ENCODE data around the gene CETP. TPM values are rescaled to one million over a fixed set of nuclear protein-coding genes. Genes with fewer than 3 reads are reported as not detected.

The CETP gene
- total and polyA plus RNA-seq, 4 donors: 3.3 to 24.0 (median 6.3) TPM

GRCh38 chr16:56971768-56972043 is 10.0 kb downstream of the CETP start:
- Histone ChIP-seq H3K4me3 (ENCODE audit: low read depth in 1 of 3, low read length in 3 of 3) (no peak overlapping the region), H3K9me3 (ENCODE audit: control insufficient read depth in 4 of 4, low read length in 3 of 4) (no peaks in the 10 kb centered on the region), H3K4me1 (ENCODE audit: control insufficient read depth in 4 of 4, insufficient read depth in 4 of 4, low read length in 3 of 4) (peaks cover 0 to 4% (median 1%) of the 10 kb centered on the region in 4 donors), H3K27ac (ENCODE audit: low read depth in 1 of 2, low read length in 2 of 2) (no peak overlapping the region), H3K36me3 (ENCODE audit: control insufficient read depth in 4 of 4, insufficient read depth in 3 of 4, low read depth in 1 of 4, low read length in 3 of 4) (no peaks in the 10 kb centered on the region), H3K9ac (ENCODE audit: low read depth in 1 of 2, low read length in 2 of 2) (no peak overlapping the region), H3K27me3 (ENCODE audit: control insufficient read depth in 4 of 4, insufficient read depth in 4 of 4, low read length in 3 of 4) (no peaks in the 10 kb centered on the region)
- WGBS: 95% methylated on average over 3 of the region's 3 CpGs
- DNase-seq (ENCODE audit: low spot score): no peak
- TF ChIP-seq CTCF (IDR thresholded peaks at IDR 0.05; ENCODE audit: low read depth, low read length, missing input control) (no peak), NR2F2 (IDR thresholded peaks at IDR 0.05) (no peak), YY1 (IDR thresholded peaks at IDR 0.05) (no peak), REST (IDR thresholded peaks at IDR 0.05) (no peak), EGR1 (IDR thresholded peaks at IDR 0.05; ENCODE audit: low read depth in 2 of 2) (no peak), MAX (IDR thresholded peaks at IDR 0.05) (no peak), GABPA (IDR thresholded peaks at IDR 0.05 in 1 of 2, conservative IDR thresholded peaks at IDR 0.05 in 1 of 2) (no peak), FOXA1 (IDR thresholded peaks at IDR 0.05) (no peak), FOXA2 (IDR thresholded peaks at IDR 0.05) (no peak), RXRA (IDR thresholded peaks at IDR 0.05) (no peak), ZBTB33 (IDR thresholded peaks at IDR 0.05) (no peak), JUND (IDR thresholded peaks at IDR 0.05) (no peak), ATF3 (IDR thresholded peaks at IDR 0.05) (no peak), HNF4G (IDR thresholded peaks at IDR 0.05) (no peak), RAD21 (IDR thresholded peaks at IDR 0.05) (no peak), SP1 (IDR thresholded peaks at IDR 0.05) (no peak)

Measured in liver (tissue), 9 donors.